Measurements from ENCODE around the gene GSTT2.
"Not testable (repeated sequence)": the region's sequence is repeated elsewhere in the genome, so short reads cannot be mapped to it uniquely, and the experiment has no call there.

GSTT2 gene

DNA sequence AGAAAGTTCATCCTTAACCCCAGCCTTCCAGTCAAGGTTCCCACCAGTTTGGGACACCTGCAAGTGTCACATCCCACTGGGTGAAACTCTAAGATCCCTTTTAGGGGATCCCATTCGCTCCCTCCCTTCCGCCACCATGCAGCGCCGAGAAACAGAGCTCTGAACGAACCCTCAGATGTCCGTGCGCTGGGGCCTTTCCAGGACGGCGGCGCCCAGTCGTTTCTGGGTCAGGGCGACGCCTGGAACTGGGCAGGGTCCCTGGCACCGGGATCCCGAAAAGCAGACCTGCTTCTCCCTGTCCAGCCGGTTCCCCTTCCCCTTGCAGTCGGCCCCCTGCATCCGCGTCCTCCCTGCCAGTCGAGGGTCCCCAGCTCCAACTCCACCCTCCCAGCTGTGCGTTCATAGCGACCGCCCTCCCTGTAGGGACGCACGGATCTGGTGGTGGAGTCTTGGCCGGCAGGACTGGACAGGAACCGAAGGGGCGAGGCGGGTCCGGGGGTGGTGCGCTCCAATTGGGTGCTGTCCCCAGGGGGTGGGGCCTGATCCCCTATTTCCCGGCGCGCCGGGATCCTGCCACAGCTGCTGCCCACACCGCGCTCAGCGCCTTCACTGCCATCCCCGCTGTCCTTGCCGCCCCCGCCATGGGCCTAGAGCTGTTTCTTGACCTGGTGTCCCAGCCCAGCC is at the start of gene GSTT2:
Gene GSTT2, plus strand, starts transcription at position 578 of the 684 bp plus-strand sequence.
- not testable (repeated sequence) for DNase-seq (ENCODE audit: extremely low read depth, low read depth)

DNA sequence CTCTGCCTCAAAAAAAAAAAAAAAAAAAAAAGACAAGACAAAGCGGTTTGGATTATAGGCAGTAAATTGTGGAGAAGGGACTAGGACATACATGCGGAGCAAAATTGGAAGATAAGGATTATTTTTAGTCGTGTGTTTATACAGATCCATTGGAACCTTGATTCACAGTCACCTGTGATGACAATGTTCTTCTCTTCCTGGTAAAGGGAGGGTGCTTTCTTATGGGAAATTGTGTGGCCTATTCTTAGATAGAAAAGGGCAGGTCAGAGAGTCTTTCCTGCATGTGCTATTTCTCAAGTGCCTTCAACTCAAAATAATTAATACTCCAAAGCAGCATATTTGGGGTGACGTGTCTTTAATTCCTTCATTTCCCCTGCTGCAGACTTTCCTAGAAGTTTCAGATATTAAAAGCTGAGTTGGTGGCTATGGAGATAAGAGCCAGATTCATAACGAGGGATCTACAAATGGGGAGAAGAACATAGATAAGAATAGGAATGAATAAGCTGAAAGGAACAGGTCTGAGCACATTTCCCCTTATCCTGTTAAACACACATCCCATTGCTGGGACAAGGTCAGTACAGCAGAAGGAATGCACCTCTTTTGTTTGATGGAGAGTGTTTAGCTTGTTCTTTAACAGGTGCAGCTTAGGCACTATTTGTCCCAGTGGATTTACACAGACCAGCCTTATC is 41.5 kb upstream of the GSTT2 start:
- no peak for DNase-seq (ENCODE audit: extremely low read depth, low read depth)
- TF ChIP-seq, protein P1, sequence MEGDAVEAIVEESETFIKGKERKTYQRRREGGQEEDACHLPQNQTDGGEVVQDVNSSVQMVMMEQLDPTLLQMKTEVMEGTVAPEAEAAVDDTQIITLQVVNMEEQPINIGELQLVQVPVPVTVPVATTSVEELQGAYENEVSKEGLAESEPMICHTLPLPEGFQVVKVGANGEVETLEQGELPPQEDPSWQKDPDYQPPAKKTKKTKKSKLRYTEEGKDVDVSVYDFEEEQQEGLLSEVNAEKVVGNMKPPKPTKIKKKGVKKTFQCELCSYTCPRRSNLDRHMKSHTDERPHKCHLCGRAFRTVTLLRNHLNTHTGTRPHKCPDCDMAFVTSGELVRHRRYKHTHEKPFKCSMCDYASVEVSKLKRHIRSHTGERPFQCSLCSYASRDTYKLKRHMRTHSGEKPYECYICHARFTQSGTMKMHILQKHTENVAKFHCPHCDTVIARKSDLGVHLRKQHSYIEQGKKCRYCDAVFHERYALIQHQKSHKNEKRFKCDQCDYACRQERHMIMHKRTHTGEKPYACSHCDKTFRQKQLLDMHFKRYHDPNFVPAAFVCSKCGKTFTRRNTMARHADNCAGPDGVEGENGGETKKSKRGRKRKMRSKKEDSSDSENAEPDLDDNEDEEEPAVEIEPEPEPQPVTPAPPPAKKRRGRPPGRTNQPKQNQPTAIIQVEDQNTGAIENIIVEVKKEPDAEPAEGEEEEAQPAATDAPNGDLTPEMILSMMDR (IDR thresholded peaks at IDR 0.05; ENCODE audit: low read depth, low read length) = no peak

DNA sequence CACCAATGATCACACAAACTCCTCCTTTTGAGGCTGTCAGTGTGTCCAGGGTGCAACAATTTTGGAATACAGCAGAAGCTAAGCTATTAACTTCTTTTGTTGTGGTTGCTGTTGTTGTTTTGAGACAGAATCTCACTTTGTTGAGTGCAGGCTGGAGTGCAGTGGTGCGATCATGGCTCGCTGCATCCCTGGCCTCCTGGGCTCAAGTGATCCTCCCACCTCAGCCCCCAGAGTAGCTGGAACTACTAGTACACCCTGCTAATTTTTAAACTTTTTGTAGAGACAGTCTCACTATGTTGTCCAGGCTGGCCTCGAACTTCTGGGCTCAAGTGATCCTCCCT is 40.9 kb upstream of the GSTT2 start:
- no peak for DNase-seq (ENCODE audit: extremely low read depth, low read depth)
- TF ChIP-seq, protein P1 (IDR thresholded peaks at IDR 0.05; ENCODE audit: low read depth, low read length) = no peak

DNA sequence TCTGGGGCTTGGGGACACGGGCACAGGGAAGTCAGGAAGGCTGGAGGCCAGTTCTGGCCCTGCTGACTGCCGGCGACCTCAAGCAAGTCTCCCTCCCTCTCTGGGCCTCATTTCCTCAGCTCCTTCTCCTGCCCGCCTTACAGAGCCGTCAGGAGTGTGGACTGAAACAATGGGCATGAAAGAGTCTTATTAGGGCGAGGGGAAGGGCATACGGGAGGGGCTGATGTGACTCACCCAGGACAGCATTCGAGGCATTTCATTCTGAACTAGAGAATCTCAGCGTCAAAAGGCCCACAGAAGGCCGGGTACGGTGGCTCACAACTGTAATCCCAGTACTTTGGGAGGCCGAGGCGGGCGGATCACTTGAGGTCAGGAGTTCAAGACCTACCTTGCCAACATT is 39.8 kb upstream of the GSTT2 start:
- not testable (repeated sequence) for DNase-seq (ENCODE audit: extremely low read depth, low read depth)

DNA sequence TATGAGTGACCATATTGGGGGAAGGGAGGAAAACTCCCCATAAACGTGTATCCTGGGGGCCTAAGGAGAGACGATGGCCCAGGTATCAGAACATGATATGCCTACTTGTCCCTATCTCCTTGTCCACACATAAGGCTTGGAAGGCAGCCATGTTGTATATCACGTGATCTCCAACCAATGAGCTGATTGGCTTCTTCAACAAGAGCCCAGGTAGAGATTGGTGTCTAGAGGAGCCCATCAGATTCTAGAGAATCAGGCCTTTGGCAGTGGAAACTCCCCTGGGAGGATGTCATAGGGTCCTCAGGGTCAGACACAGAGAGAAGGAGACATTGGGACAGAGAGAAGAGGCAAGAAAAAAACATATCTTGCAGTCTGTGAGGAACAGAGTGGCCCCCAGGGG is 32.5 kb upstream of the GSTT2 start:
- not testable (repeated sequence) for DNase-seq (ENCODE audit: extremely low read depth, low read depth)

DNA sequence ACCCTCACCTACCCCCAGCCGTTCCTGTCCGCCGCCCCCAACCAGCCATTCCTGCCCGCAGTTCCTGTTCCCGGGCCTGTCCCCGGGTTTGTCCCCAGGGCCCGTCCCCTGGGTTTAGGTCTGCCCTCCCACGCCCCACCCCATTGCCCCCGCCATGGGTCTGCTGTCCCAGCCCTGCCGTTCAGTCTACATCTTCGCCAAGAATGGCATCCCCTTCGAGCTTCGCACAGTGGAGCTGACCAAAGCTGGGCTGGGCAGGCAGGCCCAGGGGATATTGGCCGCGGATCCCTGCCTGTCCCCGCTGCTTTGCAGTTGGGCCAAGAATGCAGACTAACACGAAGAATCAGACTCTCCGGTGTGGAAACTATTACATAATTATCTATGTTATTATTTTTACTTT is 30.2 kb upstream of the GSTT2 start:
- not testable (repeated sequence) for DNase-seq (ENCODE audit: extremely low read depth, low read depth)

DNA sequence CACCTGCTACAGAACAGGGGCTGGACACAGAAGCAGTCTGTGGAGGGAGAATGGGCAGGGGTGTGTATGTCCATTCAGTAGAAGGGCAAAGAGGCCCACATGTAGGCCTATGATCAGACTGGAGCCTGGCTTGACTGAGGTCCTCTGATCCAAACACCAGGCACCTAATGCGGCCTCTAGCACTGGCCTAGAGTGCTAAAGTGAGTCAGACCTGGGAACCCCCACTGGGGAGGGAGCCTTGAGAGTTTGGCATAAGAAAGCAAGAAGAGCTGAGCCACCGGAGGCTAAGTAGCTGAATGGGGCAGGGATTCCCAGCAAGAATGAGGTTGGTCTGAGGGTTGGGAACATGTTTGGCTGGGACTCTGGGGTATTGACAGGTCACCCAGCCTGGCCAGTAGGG is 28.6 kb upstream of the GSTT2 start:
- not testable (repeated sequence) for DNase-seq (ENCODE audit: extremely low read depth, low read depth)

DNA sequence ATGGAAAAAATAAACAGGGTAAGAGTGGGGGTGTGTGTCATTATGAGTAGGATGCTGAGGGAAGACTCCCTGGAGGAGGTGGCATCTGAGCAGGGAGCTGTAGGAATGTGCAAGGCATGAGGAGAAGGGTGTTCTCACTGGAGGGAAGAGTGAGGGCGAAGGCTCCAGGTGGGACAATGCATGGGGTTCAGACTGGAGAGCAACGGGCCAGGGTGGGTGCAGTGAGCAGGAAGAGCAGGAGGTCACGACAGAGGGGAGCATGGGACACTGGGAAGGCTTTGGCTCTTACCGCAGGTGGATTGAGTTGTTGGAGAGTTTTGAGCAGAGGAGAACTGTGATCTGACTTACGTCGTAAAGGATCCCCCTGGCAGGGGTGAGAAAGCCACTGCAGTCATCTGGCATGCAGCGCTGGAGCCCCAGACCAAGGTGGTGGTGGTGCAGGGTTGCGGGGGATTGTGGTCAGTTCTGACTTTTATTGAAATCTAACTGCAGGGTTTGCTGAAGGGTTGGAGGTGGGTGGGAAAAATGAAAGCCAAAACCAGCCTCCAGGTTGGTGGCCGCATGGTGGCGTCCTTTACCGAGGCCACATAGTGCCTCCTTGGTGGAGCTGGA is 27.0 kb upstream of the GSTT2 start:
- not testable (repeated sequence) for DNase-seq (ENCODE audit: extremely low read depth, low read depth)

DNA sequence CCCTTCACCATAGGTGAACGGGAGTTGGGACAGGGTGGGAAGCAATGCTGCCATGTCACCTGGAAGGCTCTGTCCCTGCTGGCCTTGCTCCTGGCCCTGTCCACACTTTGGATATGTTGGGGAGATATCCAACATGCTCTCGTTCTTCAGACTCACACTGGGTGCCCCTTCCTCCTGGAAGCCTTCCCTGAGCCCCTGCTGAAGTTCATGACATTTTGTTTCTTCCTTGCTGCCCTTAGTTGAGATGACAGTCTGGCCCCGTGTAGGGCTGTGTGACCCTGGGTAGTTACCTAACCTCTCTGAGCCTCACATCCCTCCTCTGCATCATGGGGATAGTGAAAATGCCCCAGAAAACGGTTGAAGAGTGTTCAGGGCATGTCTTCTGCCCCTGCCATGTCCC is 26.4 kb upstream of the GSTT2 start:
- DNase-seq (ENCODE audit: extremely low read depth, low read depth) = not testable (repeated sequence)

DNA sequence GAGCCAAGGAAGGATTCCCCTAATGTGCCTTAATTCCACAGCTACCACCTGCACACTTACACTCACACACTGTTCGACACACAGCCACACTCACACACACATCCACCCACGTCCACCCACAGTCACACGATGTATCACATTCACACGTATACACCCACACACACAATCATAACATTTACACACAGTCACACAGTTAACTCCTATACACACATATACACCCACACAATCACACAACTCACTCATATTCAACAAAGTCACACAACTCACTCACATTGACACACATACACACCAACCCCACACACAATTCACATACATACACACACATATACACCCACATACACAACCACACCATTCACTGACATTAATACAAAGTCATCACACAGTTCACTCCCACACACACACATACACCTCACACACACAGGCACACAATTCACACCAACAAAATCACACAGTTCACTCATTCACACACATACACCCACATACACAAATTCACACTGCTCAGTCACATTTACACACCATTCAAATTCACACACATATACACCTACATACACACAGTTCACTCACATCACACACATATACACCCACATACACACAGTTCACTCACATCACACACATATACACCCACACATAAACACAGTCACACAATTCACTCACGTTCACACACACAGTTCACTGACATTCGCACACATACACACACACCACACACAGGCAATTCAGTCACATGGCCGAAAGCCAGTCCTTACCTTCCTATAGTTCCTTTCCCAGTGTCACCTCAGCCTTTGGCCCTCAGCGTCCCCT is 25.5 kb upstream of the GSTT2 start:
- not testable (repeated sequence) for DNase-seq (ENCODE audit: extremely low read depth, low read depth)

DNA sequence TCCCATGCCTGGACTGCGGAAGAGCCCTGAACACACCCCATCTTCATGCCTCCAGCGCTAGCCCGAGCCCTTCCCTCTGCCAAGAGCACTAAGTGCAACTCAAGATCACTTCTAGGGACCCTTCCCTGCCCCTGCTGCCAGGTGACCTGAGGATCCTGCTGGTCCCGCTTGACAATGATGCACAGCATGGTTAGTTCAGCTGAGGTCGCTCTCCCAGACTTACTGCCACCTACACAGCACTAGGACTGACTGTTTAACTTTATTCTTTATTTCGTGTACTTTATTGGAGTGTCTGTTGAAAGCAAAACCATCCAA is 25.0 kb upstream of the GSTT2 start:
- DNase-seq (ENCODE audit: extremely low read depth, low read depth) = not testable (repeated sequence)

DNA sequence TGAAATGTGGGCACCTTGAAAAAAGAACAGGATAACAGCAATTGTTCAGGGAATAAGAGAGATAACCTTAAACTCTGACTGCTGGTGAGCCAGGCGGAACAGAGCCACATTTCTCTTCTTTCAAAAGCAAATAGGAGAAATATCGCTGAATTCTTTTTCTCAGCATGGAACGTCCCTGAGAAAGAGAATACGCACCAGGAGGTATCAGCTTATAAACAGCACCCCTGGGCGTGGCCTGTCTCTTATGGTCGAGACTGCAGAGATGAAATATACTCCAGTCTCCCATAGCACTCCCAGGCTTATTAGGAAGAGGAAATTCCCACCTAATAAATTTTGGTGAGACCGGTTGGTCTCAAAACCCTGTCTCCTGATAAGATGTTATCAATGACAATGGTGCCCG is 24.0 kb upstream of the GSTT2 start:
- not testable (repeated sequence) for DNase-seq (ENCODE audit: extremely low read depth, low read depth)

All from AG09319 (cell line).